GM18502 (cell line): Measurements from ENCODE around the gene SH3TC1.
A peak's percentile ranks its signal among the peaks of the same experiment; 100 is the strongest.

Experiments used
- ATAC-seq: cut with Tn5 transposase; IDR thresholded peaks from one replicate; pipeline ENCODE4 v1.9.1; 2021; ENCODE audit warnings: mild to moderate bottlenecking; ENCODE audit not compliant: unreplicated experiment, poor library complexity

The SH3TC1 gene

DNA sequence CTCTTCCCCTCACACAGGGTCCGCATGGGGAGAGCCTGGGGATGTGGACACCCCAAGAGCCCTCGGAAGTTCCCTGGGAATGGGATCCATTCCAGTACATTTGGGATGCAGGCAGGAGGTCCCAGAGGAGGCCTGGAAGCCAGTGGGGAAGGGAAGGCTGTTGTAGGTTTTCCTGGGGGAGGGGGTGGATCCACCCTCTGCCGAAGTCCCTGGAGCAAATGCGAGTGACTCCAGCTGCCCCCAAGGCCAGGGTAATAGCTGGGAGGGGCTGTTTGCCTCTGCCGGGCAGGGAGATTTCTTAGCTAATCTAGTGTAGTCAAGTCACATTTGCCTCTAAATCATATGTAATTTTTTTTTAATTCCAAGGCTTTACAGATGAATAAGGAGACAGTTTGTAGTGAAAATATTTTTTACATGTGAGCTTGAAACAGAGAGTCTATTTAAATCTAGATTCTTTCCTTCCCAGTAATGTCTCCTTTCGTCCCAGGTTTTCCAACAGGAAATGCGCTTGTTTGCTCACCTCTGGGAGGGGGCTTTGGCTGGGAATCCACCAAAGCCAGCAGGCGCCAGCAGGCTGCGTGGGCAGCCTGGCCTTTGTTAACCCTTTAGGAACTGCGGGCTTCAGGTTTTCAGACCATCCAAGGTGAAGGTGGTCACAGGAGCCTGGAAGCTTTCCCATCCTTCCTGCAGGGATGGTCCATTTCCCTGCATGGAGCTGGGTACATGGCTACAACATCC, 26.8 kb downstream of the SH3TC1 start:
- no peak for ATAC-seq

DNA sequence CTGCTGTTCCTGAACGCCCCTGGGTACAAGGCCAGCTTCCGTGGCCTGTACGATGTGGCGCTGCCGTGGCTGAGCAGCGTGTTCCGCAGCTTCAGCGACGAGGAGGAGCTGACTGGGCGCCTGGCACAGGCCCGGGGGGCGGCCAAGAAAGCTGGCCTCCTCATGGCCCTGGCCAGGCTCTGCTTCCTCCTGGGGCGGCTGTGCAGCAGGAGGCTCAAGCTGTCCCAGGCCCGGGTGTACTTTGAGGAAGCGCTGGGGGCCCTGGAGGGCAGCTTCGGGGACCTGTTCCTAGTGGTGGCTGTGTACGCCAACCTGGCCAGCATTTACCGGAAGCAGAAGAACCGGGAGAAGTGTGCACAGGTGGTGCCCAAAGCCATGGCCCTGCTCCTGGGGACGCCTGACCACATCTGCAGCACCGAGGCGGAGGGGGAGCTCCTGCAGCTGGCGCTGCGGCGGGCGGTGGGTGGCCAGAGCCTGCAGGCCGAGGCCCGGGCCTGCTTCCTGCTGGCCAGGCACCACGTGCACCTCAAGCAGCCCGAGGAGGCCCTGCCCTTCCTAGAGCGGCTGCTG, 28.2 kb downstream of the SH3TC1 start:
- ATAC-seq = no peak

DNA sequence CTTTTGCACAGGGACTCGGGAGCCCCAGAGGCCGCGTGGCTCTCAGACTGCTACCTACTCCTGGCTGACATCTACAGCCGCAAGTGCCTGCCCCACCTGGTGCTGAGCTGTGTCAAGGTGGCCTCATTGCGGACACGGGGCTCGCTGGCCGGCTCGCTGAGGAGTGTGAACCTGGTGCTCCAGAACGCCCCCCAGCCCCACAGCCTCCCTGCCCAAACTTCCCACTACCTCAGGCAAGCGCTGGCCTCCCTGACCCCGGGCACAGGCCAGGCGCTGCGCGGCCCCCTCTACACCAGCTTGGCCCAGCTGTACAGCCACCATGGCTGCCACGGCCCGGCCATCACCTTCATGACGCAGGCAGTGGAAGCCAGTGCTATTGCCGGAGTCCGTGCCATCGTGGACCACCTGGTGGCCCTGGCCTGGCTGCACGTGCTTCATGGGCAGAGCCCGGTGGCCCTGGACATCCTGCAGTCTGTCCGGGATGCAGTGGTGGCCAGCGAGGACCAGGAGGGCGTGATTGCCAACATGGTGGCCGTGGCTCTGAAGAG, 28.8 kb downstream of the SH3TC1 start:
- ATAC-seq = no peak

DNA sequence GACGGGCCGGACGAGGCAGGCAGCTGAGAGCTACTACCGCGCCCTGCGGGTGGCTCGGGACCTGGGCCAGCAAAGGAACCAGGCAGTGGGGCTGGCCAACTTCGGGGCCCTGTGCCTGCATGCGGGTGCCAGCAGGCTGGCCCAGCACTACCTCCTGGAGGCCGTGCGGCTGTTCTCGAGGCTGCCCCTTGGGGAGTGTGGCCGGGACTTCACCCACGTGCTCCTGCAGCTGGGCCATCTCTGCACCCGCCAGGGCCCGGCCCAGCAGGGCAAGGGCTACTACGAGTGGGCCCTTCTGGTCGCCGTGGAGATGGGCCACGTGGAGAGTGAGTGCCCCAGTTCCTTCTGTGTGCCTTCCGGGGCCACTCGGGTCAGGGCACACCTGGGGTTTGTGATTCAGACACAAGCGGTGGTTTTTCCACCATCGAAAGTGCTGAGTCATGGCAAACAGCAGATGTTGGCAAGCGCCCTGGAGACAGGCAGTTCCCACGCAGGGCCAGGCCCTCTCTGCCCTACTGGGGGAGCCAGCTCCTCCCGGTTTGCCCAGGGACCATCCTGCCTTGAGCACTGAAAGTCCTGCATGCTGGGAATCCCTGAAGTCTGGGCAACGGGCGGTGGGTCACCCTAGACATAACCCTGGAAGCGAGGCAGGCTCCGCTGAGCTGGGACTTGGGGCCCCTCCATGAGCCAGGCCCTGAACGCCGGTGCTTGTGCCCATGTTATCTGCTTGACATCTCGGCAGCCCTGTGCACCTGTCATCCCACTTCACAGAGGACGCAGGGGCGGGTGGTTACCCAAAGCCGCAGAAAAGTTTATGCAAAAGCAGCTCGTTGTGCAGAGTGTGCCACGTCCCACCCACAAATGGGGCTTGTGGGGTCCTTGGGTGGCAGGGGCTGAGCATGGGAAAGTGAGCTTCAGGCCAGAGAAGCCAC, 29.5 kb downstream of the SH3TC1 start:
- peak; percentile 74 for ATAC-seq

DNA sequence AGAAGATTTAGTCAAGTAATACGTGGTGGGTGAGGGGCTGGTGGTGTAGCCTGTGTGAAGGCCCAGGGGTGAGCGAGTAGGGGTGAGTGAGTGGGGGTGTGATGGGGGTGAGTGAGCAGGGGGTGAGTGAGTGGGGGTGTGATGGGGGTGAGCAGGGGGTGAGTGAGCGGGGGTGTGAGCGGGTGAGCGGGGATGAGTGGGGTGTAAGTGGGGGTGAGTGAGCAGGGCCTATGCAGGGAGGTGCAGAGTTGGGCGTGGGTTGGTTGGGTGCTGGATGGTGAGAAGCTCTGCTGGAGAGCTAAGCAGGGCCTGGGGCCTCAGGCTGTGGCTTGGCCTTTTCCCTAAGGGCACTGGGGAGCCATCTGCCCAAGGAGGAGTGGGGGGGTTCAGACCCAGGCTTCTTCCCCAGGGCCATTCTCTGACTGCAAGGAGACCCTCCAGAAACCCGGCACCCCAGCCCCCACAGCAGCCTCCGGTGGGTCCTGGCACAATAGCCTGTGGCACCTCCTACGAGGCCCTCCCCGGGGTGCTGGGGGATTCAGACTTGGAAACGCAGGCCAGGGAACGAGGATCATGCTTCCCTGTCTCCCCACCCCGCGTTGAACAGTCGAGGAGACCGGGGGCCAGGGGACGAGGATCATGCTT, 30.4 kb downstream of the SH3TC1 start:
- ATAC-seq = no peak

DNA sequence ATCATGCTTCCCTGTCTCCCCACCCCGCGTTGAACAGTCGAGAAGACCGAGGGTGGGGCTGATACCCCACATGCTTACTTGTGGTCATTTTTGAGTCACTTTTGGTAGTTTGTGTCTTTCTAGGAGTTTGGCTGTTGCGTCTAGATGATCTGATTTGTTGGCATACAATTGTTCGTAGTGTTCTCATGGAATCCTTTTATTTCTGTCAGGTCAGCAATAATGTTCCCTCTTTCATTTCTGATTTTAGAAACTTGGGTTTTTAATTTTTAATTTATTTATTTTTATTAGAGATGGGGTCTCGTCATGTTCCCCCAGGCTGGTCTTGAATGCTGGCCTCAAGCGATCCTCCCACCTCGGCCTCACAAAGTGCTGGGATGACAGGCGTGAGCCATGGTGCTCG, 30.9 kb downstream of the SH3TC1 start:
- no peak for ATAC-seq

DNA sequence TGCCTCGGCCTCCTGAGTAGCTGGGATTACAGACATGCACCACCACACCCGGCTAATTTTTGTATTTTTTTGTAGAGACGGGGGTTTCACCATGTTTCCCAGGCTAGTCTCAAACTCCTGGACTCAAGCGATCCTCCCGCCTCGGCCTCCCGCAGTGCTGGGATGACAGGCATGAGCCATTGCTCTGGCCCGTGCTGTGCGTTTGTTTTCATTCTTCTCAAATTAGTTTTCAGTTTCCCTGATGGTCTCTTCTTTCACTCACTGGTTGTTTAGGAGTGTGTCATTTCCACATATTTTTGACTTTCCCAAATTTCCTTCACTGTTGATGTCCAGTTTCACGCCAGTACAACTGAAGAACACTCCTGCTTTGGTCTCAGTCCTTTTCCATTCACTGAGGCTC, 31.8 kb downstream of the SH3TC1 start:
- no peak for ATAC-seq

DNA sequence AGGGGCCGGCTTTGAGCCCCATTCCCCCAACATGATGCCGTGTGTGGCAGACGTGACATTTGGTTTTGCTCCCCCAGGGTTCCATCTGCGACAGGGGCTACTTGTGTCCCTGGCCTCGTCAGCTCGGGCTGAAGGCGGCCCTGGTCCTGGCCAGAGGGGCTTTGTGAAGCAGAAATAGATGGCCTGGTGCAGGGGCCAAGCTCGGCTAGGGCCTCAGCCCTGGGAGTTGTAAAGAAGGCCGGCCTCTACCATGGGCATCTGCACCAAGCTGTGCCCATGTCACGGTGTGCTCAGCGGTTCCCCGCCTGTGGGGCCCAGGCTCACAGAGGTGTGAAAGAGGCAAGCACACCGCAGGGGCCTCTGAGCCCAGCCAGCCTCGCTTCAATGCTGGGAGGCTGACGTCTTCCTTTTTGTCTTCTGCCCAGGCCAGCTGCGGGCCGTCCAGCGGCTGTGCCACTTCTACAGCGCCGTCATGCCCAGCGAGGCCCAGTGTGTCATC, 32.5 kb downstream of the SH3TC1 start:
- ATAC-seq = no peak

DNA sequence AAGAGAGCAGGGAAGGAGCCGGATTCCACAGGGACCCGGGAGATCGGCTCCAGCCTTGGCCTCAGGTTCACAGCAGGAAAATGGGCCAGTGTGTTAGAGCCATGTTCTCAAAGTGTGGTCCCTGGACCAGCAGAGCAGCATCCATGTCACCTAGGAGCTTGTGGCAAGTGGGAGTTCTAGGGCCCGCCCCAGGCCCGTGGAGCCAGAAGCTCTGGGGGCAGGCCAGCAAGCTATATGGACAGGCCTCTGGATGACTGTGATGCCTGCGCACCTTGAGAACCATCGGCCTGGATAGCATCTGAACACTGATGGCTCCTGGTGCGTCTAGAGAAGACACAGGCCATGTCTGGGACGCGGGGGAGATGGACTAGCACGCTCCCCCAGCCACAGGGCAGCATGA, 33.7 kb downstream of the SH3TC1 start:
- no peak for ATAC-seq

DNA sequence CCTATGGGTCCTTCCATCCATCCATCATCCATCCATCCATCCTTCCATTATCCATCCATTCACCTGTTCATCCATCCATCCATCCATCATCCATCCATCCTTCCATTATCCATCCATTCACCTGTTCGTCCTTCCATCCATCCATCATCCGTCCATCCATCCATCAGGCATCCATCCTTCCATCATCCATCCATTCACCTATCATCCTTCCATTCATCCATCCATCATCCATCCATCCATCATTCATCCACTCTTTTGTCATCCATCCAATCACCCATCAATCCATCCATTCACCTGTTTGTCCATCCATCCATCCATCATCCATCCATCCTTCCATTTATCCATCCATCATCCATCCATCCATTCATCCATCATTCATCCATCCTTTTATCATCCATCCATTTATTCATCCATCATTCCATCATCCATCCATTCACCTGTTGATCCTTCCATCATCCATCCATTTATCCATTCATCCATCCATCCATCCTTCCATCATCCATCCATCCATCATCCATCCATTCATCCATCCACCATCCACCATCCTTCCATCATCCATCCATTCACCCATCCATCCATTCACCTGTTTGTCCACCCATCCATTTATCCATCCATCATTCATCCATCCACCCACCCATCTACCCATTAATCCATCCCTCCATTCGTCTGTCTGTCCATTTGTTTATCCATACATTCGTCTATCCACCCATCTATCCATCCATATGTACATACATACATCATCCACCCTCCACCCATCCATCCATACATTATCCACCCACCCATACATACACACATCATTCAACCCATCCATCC, 34.8 kb downstream of the SH3TC1 start:
- no peak for ATAC-seq

DNA sequence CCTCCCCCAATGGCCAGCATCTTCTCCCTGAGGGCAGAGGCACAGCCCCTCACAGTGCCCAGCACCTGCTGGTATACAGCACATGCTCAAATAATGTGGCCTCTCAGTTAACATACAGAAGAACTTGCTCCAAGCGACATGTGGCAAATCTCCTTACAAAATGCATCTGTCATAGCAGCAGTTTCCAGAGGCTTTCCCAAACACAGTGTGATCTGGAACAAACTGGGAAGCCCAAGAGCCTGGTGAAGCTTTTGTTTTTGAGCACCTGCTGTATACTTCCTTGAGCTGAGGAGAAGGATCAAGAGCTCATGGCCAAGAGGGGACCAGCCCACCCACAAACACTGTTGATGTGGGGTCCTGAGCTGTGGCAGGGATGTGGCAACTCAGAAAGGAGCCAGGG, 35.6 kb downstream of the SH3TC1 start:
- no peak for ATAC-seq

DNA sequence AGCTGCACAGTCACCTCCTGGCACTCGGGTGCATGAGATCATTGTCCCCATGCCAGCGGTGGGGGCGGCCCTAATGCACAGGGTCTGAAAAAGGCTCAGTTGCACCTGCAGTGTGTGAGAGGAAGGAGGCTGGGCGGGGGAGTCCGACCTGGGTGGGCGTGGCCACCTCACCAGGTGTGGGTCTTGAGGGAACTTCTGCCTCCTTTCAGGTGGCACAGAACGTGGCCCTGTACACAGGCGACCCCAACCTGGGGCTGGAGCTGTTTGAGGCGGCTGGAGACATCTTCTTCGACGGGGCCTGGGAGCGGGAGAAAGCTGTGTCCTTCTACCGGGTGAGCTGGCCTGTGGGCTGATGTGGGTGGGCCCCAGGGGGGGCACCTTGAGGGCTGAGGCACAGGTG, 36.1 kb downstream of the SH3TC1 start:
- ATAC-seq = no peak

DNA sequence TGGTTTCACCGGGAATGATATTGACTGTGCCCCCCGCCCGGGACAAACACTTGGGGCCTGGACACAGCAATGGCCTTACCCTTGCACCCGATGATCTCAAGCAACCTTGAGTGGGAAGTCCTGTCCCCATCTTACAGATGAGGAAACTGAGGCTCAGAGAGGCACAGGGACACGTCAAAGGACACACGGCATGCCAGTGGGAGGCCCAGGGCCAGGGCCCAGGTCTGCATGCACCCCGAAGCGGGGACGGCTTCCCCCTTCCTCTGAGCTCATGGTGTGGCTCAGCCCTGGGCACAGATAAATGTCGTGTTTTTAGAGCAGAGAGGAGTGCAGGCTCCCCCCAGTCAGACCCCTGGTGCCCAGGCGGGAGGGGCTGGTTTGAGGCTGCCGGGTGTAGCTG, 36.6 kb downstream of the SH3TC1 start:
- no peak for ATAC-seq

DNA sequence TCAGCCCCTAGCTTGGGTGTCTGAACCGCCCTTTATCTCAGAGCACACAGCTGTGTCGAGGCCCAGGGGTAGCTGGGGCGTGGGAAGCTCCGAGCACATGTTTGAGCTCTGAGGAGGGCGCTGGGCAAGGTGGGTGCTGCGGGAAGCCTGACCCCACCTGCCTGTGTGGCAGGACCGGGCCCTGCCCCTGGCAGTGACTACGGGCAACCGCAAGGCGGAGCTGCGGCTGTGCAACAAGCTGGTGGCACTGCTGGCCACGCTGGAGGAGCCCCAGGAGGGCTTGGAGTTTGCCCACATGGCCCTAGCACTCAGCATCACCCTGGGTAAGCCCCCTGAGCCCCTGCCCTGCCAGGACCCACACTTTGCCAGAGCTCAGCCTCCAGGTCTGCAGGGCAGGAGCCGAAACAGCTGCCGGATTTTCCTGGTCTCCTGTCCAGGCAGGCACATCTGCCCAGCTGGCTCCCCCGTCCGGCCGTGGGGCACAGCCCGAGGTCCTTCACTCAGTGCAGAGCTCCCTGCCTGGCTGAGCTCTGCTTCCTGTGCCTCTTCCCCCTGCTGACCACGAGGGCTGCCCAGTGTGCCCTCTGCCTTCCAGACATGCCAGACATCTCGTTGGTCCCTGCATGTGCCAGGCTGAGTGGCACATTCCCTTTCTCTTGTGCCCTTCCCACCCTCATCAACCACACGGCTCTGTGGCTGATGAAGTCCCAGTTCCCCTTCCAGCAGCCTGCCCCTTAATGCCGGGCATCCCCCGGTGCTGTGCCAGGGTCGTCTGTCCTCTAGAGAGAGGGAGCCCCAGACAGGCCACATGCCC, 37.2 kb downstream of the SH3TC1 start:
- no peak for ATAC-seq

DNA sequence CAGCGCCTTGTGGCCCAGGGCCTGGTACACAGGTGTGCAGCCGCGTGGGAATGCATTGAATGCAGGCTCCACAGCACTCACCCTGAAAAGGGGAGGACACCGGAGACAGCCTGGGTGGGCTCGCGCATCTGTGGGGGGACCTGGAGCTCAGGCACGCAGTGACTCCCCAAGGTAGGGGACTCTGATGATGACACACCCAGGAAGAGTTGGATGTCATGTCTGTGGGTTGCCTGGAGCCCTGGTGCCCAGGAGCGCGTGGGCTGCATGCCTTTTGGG, 37.8 kb downstream of the SH3TC1 start:
- no peak for ATAC-seq

DNA sequence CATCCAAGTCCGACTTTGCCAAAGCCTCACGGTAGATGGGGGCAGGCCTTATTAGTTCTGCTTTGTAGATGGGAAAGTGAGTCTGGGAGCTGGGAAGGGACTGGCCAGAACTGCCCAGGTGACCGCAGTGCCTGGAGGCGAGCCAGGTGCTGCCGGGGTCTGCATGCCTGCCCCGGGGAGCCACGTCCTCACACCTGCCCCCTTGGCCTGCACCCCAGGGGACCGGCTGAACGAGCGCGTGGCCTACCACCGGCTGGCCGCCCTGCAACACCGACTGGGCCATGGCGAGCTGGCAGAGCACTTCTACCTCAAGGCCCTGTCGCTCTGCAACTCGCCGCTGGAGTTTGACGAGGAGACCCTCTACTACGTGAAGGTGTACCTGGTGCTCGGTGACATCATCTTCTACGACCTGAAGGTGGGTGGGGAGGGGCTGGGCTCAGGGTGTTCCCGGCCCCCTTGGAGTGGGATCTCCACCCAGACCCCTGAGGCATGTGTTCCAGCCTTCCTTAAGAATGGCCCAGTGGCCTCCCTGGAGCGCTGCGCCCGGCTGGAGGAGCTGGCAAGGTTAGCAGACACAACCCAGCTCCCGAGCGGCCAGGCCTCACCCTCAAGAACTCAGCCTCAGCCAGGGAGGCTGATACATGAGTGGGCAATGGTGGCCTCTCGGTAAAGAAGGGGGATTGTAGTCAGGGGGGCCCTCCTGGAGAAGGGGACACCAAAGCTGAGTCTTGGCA, 38.3 kb downstream of the SH3TC1 start:
- no peak for ATAC-seq

DNA sequence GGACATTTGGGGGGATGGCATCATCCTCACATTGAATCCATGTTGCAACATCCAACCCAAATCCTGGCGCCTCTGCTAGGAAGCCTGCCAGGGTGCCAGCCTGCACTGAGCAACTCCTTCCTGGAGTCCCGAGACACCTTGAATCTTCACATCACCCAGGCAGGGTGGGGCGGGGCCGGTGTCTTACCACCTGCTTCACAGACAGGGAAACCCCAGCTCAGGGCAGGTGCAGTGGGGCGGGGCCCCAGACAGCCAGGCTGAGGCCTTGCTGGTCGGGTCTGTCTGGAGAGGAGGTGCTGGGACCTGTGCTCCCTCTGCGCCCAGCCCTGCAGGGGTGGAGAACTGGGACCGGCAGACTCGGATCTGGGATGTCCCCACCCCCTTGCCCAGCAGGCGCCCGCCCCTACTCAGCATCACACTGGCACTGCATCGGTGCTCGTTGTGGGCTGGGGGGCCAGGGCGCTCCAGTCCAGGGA, 39.0 kb downstream of the SH3TC1 start:
- no peak for ATAC-seq

DNA sequence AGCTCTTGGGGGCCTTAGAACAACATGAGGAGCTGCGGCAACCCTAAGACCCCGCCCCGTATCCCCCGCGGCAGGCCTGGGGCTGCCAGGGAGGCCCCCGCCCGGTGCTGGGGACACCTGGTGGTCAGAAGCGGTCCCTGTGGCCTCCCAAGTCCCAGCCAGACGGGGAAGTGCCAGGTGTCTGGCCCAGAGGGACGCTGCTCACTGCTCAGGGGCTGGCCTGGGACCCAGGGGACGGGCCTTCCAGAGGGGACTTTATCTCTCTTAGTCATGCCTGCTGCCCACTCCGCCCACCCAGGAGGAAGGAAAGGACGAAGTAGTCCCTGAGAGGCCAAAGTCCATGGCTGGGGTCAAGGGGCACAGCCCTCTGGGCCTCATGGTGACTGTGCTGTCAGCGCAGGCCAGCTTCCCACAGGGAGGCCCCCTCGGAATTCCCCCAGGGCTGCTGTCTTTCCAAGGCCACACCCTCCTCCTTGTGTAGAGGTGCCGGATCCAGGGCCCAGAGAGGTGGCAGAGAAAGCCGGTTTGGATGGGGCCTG, 39.5 kb downstream of the SH3TC1 start:
- no peak for ATAC-seq
